ENCODE results near the gene WDR82.

Gene WDR82

GRCh38 chr3:52218454-52218853, 60.0 kb downstream of the WDR82 start:
- DNase-seq (ENCODE audit: low read depth in 1 of 2, low spot score in 1 of 2), result no peak
- Histone ChIP-seq H3K27ac (replicated peaks) (no peak overlapping the region), H3K4me3 (replicated peaks; ENCODE audit: insufficient read depth, low read length) (no peak overlapping the region), H3K27me3 (ENCODE audit: insufficient read depth, poor library complexity, severe bottlenecking) (no peaks in the 10 kb centered on the region)
- TF ChIP-seq GABPA (IDR thresholded peaks at IDR 0.05; ENCODE audit: low read depth), result no peak
- no peak for TF ChIP-seq POLR2AphosphoS5 (IDR thresholded peaks at IDR 0.05; ENCODE audit: low read depth)
- TF ChIP-seq, protein P1, sequence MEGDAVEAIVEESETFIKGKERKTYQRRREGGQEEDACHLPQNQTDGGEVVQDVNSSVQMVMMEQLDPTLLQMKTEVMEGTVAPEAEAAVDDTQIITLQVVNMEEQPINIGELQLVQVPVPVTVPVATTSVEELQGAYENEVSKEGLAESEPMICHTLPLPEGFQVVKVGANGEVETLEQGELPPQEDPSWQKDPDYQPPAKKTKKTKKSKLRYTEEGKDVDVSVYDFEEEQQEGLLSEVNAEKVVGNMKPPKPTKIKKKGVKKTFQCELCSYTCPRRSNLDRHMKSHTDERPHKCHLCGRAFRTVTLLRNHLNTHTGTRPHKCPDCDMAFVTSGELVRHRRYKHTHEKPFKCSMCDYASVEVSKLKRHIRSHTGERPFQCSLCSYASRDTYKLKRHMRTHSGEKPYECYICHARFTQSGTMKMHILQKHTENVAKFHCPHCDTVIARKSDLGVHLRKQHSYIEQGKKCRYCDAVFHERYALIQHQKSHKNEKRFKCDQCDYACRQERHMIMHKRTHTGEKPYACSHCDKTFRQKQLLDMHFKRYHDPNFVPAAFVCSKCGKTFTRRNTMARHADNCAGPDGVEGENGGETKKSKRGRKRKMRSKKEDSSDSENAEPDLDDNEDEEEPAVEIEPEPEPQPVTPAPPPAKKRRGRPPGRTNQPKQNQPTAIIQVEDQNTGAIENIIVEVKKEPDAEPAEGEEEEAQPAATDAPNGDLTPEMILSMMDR (IDR thresholded peaks at IDR 0.05; ENCODE audit: insufficient read depth, low read length), result no peak
- TF ChIP-seq, protein P2, sequence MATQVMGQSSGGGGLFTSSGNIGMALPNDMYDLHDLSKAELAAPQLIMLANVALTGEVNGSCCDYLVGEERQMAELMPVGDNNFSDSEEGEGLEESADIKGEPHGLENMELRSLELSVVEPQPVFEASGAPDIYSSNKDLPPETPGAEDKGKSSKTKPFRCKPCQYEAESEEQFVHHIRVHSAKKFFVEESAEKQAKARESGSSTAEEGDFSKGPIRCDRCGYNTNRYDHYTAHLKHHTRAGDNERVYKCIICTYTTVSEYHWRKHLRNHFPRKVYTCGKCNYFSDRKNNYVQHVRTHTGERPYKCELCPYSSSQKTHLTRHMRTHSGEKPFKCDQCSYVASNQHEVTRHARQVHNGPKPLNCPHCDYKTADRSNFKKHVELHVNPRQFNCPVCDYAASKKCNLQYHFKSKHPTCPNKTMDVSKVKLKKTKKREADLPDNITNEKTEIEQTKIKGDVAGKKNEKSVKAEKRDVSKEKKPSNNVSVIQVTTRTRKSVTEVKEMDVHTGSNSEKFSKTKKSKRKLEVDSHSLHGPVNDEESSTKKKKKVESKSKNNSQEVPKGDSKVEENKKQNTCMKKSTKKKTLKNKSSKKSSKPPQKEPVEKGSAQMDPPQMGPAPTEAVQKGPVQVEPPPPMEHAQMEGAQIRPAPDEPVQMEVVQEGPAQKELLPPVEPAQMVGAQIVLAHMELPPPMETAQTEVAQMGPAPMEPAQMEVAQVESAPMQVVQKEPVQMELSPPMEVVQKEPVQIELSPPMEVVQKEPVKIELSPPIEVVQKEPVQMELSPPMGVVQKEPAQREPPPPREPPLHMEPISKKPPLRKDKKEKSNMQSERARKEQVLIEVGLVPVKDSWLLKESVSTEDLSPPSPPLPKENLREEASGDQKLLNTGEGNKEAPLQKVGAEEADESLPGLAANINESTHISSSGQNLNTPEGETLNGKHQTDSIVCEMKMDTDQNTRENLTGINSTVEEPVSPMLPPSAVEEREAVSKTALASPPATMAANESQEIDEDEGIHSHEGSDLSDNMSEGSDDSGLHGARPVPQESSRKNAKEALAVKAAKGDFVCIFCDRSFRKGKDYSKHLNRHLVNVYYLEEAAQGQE (IDR thresholded peaks at IDR 0.05; ENCODE audit: insufficient replicate concordance, low read depth), result no peak
- TF ChIP-seq SPI1 (IDR thresholded peaks at IDR 0.05; ENCODE audit: borderline replicate concordance, low read depth), result no peak

GRCh38 chr3:52218026-52218425, 60.4 kb downstream of the WDR82 start:
- H3K27me3 ChIP-seq (ENCODE audit: insufficient read depth, poor library complexity, severe bottlenecking), result no peaks in the 10 kb centered on the region
- H3K4me3 ChIP-seq (replicated peaks; ENCODE audit: insufficient read depth, low read length), result no peak overlapping the region
- no peak overlapping the region for H3K27ac ChIP-seq (replicated peaks)
- no peak for DNase-seq (ENCODE audit: low read depth in 1 of 2, low spot score in 1 of 2)
- TF ChIP-seq, protein P2 (IDR thresholded peaks at IDR 0.05; ENCODE audit: insufficient replicate concordance, low read depth), result no peak
- TF ChIP-seq GABPA (IDR thresholded peaks at IDR 0.05; ENCODE audit: low read depth) (no peak), SPI1 (IDR thresholded peaks at IDR 0.05; ENCODE audit: borderline replicate concordance, low read depth) (no peak), POLR2AphosphoS5 (IDR thresholded peaks at IDR 0.05; ENCODE audit: low read depth) (no peak)
- TF ChIP-seq, protein P1 (IDR thresholded peaks at IDR 0.05; ENCODE audit: insufficient read depth, low read length), result no peak

DNA sequence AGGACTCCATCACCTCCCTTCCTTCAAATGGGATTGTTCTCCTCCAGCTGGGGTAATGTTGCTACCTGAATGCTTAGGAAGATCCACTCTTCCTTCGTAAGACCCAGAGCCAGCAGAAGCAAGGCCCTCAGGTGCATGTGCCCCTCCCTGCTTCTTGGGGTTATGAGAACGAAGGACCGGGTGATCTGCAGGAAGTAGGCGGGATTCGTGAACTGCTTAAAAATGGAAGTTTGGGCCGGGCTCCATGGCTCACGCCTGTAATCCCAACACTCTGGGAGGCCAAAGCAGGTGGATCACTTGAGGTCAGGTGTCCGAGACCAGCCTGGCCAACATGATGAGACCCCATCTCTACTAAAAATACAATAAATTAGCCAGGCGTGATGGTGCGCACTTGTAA, 61.0 kb downstream of the WDR82 start:
- no peak overlapping the region for H3K27ac ChIP-seq (replicated peaks)
- H3K4me3 ChIP-seq (replicated peaks; ENCODE audit: insufficient read depth, low read length), result no peak overlapping the region
- no peaks in the 10 kb centered on the region for H3K27me3 ChIP-seq (ENCODE audit: insufficient read depth, poor library complexity, severe bottlenecking)
- DNase-seq (ENCODE audit: low read depth in 1 of 2, low spot score in 1 of 2), result no peak
- TF ChIP-seq, protein P2 (IDR thresholded peaks at IDR 0.05; ENCODE audit: insufficient replicate concordance, low read depth), result no peak
- TF ChIP-seq GABPA (IDR thresholded peaks at IDR 0.05; ENCODE audit: low read depth) (no peak), POLR2AphosphoS5 (IDR thresholded peaks at IDR 0.05; ENCODE audit: low read depth) (no peak), SPI1 (IDR thresholded peaks at IDR 0.05; ENCODE audit: borderline replicate concordance, low read depth) (no peak)
- TF ChIP-seq, protein P1 (IDR thresholded peaks at IDR 0.05; ENCODE audit: insufficient read depth, low read length), result no peak
